Measurements from ENCODE around the gene PPP2R2C. TPM values are rescaled to one million over a fixed set of nuclear protein-coding genes. Genes with fewer than 3 reads are reported as not detected.

Gene PPP2R2C
- polyA plus RNA-seq, 1 of the 3 experiments (the other 2 are of a cell fraction), result 0.21 TPM

- TF ChIP-seq SMC3 (IDR thresholded peaks at IDR 0.05; ENCODE audit: low read depth, low read length) (no peak), USF1 (IDR thresholded peaks at IDR 0.05; ENCODE audit: borderline replicate concordance, low read depth) (no peak), NFIC (IDR thresholded peaks at IDR 0.05; ENCODE audit: borderline replicate concordance) (no peak), RFX5 (IDR thresholded peaks at IDR 0.05; ENCODE audit: low read length) (no peak), NRF1 (IDR thresholded peaks at IDR 0.05; ENCODE audit: low read depth, low read length) (no peak), EP300 (IDR thresholded peaks at IDR 0.05; ENCODE audit: borderline replicate concordance in 1 of 2, low read depth in 1 of 2, low read length in 1 of 2) (no peak), FOSL2 (IDR thresholded peaks at IDR 0.05; ENCODE audit: borderline replicate concordance, low read depth) (no peak), CHD2 (IDR thresholded peaks at IDR 0.05; ENCODE audit: low read length, partially characterized antibody) (no peak), GATA2 (CRISPR knock-in tag; IDR thresholded peaks at IDR 0.05) (no peak), ZBTB33 (IDR thresholded peaks at IDR 0.05; ENCODE audit: borderline replicate concordance, low read depth) (no peak)
- TF ChIP-seq, protein P1, sequence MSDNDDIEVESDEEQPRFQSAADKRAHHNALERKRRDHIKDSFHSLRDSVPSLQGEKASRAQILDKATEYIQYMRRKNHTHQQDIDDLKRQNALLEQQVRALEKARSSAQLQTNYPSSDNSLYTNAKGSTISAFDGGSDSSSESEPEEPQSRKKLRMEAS (IDR thresholded peaks at IDR 0.05; ENCODE audit: low read depth), result no peak
- TF ChIP-seq, protein P2, sequence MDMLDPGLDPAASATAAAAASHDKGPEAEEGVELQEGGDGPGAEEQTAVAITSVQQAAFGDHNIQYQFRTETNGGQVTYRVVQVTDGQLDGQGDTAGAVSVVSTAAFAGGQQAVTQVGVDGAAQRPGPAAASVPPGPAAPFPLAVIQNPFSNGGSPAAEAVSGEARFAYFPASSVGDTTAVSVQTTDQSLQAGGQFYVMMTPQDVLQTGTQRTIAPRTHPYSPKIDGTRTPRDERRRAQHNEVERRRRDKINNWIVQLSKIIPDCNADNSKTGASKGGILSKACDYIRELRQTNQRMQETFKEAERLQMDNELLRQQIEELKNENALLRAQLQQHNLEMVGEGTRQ (IDR thresholded peaks at IDR 0.05; ENCODE audit: borderline replicate concordance, low read depth, low read length), result no peak
- TF ChIP-seq, protein P3, sequence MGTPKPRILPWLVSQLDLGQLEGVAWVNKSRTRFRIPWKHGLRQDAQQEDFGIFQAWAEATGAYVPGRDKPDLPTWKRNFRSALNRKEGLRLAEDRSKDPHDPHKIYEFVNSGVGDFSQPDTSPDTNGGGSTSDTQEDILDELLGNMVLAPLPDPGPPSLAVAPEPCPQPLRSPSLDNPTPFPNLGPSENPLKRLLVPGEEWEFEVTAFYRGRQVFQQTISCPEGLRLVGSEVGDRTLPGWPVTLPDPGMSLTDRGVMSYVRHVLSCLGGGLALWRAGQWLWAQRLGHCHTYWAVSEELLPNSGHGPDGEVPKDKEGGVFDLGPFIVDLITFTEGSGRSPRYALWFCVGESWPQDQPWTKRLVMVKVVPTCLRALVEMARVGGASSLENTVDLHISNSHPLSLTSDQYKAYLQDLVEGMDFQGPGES (IDR thresholded peaks at IDR 0.05; ENCODE audit: low read depth, low read length), result no peak
- Histone ChIP-seq H4K20me1 (ENCODE audit: insufficient read depth) (no peaks in the 10 kb centered on the region), H3K9me3 (no peaks in the 10 kb centered on the region), H3K4me2 (no peak overlapping the region), H3K9ac (no peak overlapping the region), H3K4me1 (ENCODE audit: control insufficient read depth in 1 of 2, insufficient read depth in 2 of 2, low read depth in 1 of 2, low read length in 1 of 2) (no peaks in the 10 kb centered on the region), H3K27me3 (ENCODE audit: insufficient read depth) (no peaks in the 10 kb centered on the region), H2AFZ (ENCODE audit: low read depth) (no peak overlapping the region), H3K36me3 (replicated peaks in 1 of 2; ENCODE audit: control insufficient read depth in 1 of 2, insufficient read depth in 2 of 2, low read length in 1 of 2) (no peaks in the 10 kb centered on the region), H3K4me3 (ENCODE audit: low read depth in 2 of 2, low read length in 1 of 2) (no peak overlapping the region), H3K9me2 (no peaks in the 10 kb centered on the region), H3F3A (replicated peaks; ENCODE audit: insufficient read depth) (no peaks in the 10 kb centered on the region), H3K27ac (ENCODE audit: low read depth in 2 of 2, low read length in 1 of 2) (no peak overlapping the region), H3K79me2 (ENCODE audit: insufficient read depth) (no peaks in the 10 kb centered on the region)
- ChIA-PET CTCF (interaction anchor here (1.0 to 1.3 kb wide), 3 partner anchors 19 to 188 kb away, joined by 3 read pairs; no protein-coding TSS in a partner anchor), POLR2A (no interaction called here)
- DNase-seq, result no peak
- 54% methylated on average over 6 of the region's 13 CpGs for WGBS (ENCODE audit: low lambda C conversion rate)
These were observed 18.1 kb downstream of the PPP2R2C start for GRCh38 chr4:6454112-6454910.

Measured in SK-N-SH (cell line).